HG02588 (cell line): Measurements from ENCODE around the gene RPS3.
A peak's percentile ranks its signal among the peaks of the same experiment; 100 is the strongest.
"Not testable (repeated sequence)": the region's sequence is repeated elsewhere in the genome, so short reads cannot be mapped to it uniquely, and the experiment has no call there.

ENCODE experiments used
- ATAC-seq: cut with Tn5 transposase; IDR thresholded peaks from one replicate; pipeline ENCODE4 v1.9.1; 2021; ENCODE audit warnings: mild to moderate bottlenecking, moderate library complexity; ENCODE audit not compliant: unreplicated experiment

The RPS3 gene

GRCh38 chr11:75409971-75410370, 10.7 kb downstream of the RPS3 start:
- ATAC-seq: not testable (repeated sequence)

DNA sequence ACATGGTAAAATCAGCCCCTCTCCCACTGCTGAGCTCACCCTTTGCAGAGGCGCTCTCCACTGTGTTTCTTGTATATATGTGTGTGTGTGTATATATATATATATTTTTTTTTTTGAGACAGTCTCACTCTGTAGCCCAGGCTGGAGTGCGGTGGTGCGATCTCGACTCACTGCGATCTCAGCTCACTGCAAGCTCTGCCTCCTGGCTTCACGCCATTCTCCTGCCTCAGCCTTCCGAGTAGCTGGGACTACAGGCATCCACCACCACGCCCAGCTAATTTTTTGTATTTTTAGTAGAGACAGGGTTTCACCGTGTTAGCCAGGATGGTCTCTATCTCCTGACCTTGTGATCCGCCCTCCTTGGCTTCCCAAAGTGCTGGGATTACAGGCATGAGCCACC, 13.8 kb downstream of the RPS3 start:
- ATAC-seq: not testable (repeated sequence)

GRCh38 chr11:75413864-75414263, 14.5 kb downstream of the RPS3 start:
- ATAC-seq: no peak

DNA sequence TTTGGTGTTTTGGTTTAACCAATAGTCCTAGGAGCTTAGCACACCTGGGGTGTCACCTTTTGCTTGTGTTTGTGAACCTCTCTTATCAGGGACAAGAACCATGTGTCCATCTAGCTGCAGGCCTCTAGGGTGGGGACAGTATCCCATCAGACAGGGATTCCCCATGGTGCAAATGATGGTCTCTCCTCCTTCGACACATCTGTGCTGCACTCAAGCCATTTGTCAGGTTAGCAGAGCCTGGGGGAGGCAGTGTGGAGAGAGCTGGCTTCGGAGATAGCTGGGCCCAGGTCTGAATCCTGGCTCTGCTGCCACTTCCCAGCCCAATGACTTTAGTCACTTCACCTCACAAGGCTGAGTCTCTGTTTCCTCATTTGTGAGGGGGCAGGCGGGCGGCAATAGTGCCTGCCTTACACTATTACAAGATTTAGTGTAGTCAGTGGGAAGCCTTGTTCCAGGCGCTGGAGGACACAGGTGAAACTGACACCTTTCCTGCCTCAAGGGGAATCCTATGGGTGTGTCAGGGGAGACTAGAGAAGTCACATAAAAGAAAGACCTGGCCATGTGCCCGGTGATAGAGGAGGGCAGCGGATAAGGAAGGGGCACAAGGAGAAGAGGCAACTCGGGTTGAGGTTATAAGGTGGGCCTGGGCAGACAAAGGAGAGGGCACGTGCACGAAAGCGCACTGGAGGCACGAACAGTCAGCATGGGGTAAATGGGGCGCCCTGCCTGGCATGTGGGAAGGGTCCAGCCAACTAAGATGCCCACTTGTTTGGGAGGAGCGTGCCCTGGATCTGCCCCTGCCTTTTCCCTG, 21.1 kb downstream of the RPS3 start:
- ATAC-seq: no peak

DNA sequence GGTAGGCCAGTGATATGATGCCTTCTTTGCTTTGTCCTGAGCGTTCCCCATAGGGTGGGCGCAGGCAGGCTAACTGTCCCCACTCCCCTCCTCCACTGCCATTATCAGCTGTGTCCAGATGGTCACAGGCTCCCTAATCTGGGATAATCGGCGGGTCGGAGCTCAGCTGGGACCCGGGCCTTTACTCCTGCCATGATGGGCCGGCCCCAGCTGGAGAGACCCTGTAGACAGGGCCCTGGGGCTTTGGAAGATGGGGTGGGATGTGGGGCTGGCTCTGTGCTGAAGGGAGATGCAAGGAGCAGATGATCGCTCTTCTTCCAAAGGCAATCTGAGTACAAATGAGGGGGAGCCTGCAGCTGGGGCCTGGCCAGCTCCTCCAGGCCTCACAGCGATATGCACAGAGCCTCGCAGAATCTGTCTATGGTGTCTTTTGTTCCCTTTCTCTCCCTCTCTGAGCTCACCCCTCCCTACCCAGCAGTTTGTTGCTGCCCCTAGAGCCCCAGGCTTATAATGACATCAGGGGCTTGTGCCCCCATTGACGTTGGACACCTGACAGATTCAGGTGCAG, 21.8 kb downstream of the RPS3 start:
- no peak for ATAC-seq

GRCh38 chr11:75421902-75422247, 22.6 kb downstream of the RPS3 start:
- no peak for ATAC-seq

DNA sequence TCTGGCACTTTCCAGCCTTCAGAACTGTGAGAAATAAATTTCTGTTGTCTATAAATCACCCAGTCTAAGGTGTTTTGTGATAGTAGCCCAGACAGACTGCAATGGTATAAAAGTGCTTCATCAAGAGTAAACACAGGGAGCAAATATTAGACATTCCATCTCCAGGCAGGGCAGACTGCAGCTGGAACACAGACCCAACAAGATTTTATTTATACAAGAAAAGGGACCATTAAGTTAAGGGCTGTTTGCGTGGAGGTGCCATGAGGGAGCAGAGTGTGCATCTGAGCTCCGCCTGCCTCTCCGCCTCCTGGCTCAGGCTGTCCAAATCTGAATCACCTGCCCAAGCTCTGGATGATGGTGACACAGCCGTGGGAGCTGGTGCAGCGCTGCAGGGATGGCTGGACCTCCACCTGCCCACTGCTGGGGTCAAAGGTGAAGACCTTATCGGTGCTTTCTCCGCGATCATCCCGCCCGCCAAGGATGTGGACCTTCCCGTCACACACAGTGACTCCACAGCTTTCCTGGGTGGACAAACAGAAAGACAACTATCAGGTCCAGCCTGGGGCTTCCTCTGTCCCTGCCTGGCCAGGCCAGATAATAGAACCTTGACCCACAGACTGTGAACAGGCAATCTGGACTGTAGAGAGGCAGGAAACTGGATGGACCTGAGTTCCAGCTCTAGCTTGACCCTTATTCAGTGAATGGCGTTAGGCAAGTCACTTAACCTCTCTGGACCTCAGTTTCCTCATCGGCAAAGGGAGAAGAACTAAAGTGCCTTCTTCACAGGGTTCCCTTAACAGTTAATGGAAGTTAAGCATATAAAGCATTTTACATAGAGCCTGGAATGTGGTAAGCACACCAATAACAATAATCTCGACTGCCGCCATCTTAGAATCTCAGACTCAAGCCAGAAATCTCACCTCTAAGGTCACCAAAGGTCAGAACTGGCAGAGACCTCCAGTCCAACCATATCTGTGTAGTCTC, 23.2 kb downstream of the RPS3 start:
- no peak for ATAC-seq

DNA sequence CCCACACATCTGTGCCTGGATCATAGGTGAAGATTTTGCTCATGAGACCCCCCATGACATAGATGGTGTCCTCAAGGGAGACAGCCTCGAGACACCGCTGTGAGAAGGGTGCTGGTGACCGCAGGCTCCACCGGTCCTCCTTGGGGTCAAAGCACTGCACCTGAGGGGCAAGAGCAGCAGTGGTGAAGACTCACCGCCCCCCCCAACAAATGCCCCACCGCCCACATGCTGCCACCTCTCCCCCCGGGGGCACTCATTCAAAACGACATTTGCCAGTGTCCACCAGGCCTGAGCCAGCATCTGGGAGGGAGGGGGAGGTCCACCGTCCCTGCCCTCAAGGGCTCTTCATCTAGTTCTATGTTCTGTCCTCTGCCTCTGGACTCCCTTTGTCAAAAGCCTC, 24.4 kb downstream of the RPS3 start:
- ATAC-seq: no peak

GRCh38 chr11:75424396-75424795, 25.1 kb downstream of the RPS3 start:
- ATAC-seq: no peak

DNA sequence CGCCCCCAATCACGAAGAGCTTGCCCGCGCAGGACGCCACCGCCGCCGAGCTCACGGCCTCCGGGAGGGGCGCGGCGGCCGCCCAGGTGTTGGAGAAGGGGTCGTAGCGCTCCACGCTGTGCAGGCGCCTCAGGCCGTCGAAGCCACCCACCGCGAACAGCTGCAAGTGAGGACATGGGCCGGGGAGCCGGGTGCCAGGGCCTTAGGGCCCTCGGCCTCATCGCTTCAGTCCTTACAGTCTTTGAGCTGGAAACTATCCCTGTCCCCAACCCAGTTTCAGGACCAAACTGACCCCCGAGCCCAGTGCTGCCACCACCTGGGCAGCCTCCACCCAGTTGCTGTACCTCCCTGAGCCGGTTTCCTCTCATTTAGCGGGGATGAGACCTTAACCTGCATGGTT, 26.1 kb downstream of the RPS3 start:
- ATAC-seq: no peak

GRCh38 chr11:75426720-75427086, 27.4 kb downstream of the RPS3 start:
- ATAC-seq: no peak

DNA sequence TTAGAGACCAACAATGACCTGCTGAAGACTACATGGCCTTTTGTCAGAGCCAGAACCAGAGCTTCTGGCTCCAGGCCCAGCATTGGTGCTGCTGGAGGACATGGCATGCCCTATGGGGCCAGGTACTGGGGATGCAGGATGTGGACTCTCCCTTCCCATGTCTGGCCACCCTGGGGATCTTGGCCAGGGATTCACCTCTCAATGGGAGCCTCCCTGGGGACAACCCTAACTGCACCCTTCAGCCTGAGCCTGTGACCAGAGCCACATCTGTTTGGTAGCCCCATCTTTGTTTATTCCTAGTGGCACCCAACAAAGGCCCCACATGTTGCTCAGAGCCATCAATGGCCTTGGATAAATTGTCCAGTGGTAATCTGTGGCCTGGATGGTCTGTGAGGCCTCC, 27.9 kb downstream of the RPS3 start:
- ATAC-seq: no peak

DNA sequence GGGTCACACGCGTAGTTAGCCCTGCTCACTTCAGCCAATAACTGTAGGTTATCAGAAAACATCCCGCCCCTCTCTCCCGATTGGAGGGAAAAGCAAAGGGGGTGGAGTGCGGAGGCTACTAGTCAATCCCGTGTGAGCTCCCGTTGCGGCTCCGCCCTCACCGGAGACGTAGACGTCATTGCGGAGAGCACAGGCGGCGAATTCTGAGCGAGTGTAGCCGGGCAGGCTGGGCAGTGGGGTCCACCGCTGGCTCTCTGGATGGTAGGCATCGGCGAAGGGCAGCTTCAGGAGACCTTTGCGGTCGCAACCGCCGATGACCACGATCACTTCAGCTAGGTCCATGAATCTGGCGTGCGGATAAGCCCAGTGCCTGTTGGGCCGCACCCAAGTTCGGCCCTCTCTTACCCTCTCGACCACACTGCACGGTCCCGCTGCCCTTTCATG, 29.0 kb downstream of the RPS3 start:
- ATAC-seq: peak; percentile 61

DNA sequence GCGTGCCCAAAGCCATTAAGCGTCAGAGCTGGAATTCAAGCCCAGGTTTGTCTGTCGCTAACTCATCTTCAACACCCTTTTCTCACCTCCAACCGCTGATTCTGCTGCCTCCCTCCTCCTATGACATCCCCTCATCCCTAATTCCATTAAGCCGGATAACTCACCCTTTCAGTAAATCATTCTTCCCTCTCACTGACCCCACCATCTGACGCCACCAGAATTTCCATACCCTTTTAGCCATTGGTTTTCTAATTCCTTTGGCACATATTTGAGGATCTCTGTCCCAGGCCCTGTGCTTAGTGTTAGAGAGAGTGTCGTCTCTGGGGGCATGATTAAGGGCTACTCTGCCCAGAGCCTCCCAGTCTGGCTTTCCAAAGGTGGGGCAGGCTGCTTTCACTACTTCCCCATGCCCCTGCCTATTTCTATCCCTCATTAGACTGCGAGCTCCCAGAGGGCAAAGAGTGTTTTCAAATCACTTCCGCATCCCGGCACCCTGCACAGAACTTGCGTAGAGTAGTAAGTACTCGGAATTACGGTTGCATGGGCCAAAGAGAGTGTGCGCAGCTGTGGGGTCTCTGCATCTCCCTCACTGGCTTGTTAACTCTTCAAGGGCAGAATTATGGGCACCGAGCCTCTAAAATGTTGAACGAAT, 29.8 kb downstream of the RPS3 start:
- no peak for ATAC-seq

GRCh38 chr11:75429641-75429901, 30.3 kb downstream of the RPS3 start:
- ATAC-seq: no peak

- no peak for ATAC-seq
These were observed 30.8 kb downstream of the RPS3 start for GRCh38 chr11:75429902-75430713.

DNA sequence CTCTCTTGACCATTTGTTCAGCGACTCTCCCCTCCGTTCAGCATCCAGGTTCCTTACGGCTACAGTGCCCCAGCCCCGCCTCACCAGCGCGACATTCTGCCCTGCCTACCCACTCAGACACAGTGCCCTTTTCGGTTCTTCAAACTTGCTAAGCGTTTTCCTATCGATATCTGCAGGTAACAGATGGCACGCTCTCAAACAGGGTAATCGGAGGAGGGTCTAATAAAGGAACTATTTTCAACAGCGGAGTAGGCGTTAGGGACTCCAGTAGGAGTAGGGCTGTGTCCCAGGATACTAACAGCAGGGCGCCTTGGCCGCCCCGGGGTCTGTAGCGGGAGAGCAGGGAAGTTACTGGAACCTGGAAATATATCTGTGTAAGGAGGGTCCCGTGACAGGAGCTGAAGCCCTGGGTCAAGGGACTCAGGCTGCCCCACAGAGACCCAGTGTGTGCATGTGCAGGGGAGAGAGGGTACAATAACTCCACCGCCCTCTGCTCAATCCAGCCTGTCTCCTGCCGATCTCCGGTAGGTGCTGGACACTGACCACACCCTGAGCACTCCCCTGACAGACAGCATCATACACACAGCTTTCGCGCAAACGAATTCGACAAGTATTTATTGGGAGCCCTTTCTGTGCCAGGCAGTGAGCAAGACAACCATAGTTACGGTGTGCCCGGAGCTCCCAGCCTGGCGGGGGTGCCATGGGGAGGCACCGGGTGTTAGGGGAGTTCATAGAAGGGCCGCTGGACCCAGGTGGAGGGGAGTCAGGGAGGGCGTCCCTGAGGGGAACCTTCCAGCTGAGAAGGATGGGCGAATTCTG, 31.6 kb downstream of the RPS3 start:
- ATAC-seq: no peak

DNA sequence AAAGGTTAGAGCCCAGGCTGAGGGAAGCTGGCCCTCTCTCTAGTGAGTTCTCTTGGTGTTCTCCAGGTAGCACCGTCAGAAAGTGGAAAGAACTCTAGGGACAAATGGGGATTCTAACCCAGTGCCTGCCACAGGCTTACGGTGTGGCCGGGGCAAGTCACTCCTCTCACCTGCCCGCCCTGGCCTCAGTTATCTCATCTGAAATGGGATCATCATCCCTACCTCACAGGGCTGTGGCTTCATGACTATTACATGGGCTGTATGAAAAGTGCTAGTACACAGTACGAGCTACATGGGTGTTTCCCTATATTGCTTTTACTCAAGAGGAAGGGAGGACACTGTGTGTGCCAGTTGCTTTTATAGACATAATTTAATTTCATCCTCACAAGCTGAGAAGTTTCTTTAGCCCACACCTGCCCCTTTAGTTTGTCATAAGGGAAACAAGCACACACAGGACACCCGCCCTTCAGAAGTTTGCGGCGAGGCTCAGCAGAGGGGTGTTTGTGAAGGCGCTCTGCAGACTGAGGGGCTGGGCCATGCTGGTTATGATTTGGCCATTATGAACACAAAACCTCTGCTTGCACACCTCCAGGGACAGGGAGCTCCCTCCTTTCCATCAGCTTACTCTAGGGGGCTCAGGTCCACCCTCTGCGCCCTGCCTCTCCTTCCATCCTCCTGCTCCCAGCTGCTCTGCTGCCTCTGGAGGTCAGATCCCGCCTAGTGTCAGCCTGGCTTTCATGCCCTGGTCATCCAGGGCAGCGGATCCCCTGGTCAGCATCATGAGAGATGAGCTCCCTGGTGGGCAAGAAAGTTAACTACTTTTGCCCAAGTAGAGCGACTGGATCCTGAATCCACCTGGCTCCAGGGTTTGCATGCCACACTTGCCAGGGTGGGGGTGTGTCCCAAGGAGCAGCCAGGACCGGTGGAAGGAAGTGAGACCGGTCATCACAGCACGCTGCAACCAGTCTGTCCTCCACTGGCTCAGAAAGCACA, 32.5 kb downstream of the RPS3 start:
- no peak for ATAC-seq
